Thoracic aorta (tissue), 2 donors: ENCODE measurements around the gene GRAMD4. TPM values are rescaled to one million over a fixed set of nuclear protein-coding genes. Genes with fewer than 3 reads are reported as not detected.

Experiments used
- ATAC-seq: fragments of 150-250 bp; one replicate; pipeline ENCODE4 v1.8.0; 2017; ENCODE audit warnings: low read depth; ENCODE audit not compliant: insufficient number of reproducible peaks, low FRiP score
- DNase-seq: peaks from one replicate; pipeline ENCODE4 v3.0.0-alpha.2; 2020; ENCODE audit warnings: low spot score
- H3K27ac ChIP-seq, 2 donors: fragments of 200-600 bp; sonication (generic); 1 replicate in 1 of 2; 2 replicates in 1 of 2; pipeline ENCODE4 v1.5.1; 2016; ENCODE audit warnings: mild to moderate bottlenecking in 2 of 2, moderate library complexity in 2 of 2
- H3K27me3 ChIP-seq: fragments of 200-600 bp; sonication (generic); replicated peaks from 2 replicates; pipeline ENCODE4 v1.6.0; 2016; ENCODE audit warnings: mild to moderate bottlenecking; ENCODE audit not compliant: insufficient read depth
- H3K36me3 ChIP-seq: fragments of 200-600 bp; sonication (generic); one replicate; pipeline ENCODE4 v1.5.1; 2016
- H3K4me1 ChIP-seq, 2 donors: fragments of 200-600 bp; sonication (generic); 1 replicate in 1 of 2; 2 replicates in 1 of 2; pipeline versions ENCODE4 v1.5.1 to v1.6.0; 2016; ENCODE audit warnings: low read depth in 2 of 2, mild to moderate bottlenecking in 1 of 2; ENCODE audit not compliant: control insufficient read depth in 1 of 2
- H3K4me3 ChIP-seq: fragments of 200-600 bp; sonication (generic); 2 replicates; pipeline ENCODE4 v1.5.1; 2016; ENCODE audit warnings: mild to moderate bottlenecking
- H3K9me3 ChIP-seq: fragments of 200-600 bp; sonication (generic); 2 replicates; pipeline ENCODE4 v1.5.1; 2016
- CTCF ChIP-seq: fragments of 200-600 bp; sonication (generic); IDR thresholded peaks from one replicate; pipeline ENCODE4 v1.5.1; 2019; ENCODE audit warnings: antibody characterized with exemption
- total RNA-seq, 2 donors: library from RNA; depleted of rRNA; stranded (reverse); fragments of >200 nt; gene quantifications; one replicate each; pipeline versions ENCODE4 v1.1.0 to v1.2.3, GENCODE V29; 2016

The GRAMD4 gene
- total RNA-seq, 2 donors from 2014 or later: 16.2 to 56.5 TPM

- Histone ChIP-seq H3K4me1 (peaks cover 11 to 17% of the 10 kb centered on the region in 2 donors), H3K27ac (no peak overlapping the region), H3K27me3 (no peaks in the 10 kb centered on the region), H3K36me3 (peaks cover 44% of the 10 kb centered on the region), H3K4me3 (no peak overlapping the region), H3K9me3 (no peaks in the 10 kb centered on the region)
- DNase-seq (no peak), ATAC-seq (no peak)
- TF ChIP-seq CTCF: no peak
Observed at GRCh38 chr22:46712288-46712687, 92.1 kb downstream of the GRAMD4 start.

GRCh38 chr22:46714550-46714949, 94.4 kb downstream of the GRAMD4 start:
- Histone ChIP-seq H3K36me3 (peaks cover 40% of the 10 kb centered on the region), H3K27me3 (no peaks in the 10 kb centered on the region), H3K27ac (peak overlapping the region; percentile 23 to 53), H3K9me3 (no peaks in the 10 kb centered on the region), H3K4me1 (peaks cover 11 to 17% of the 10 kb centered on the region in 2 donors), H3K4me3 (no peak overlapping the region)
- DNase-seq (no peak), ATAC-seq (no peak)
- no peak for TF ChIP-seq CTCF

GRCh38 chr22:46719921-46720320, 99.7 kb downstream of the GRAMD4 start:
- Histone ChIP-seq H3K4me3 (no peak overlapping the region), H3K27ac (no peak overlapping the region), H3K27me3 (no peaks in the 10 kb centered on the region), H3K36me3 (peaks cover 27% of the 10 kb centered on the region), H3K9me3 (no peaks in the 10 kb centered on the region), H3K4me1 (peaks cover 3% of the 10 kb centered on the region in 2 donors)
- no peak for DNase-seq
- no peak for ATAC-seq
- TF ChIP-seq CTCF: no peak

GRCh38 chr22:46721501-46722085, 101.4 kb downstream of the GRAMD4 start:
- DNase-seq (no peak), ATAC-seq (no peak)
- no peak overlapping the region for H3K27ac ChIP-seq
- no peak for TF ChIP-seq CTCF
- H3K4me1 ChIP-seq: no peaks in the 10 kb centered on the region
- no peaks in the 10 kb centered on the region for H3K9me3 ChIP-seq
- peaks cover 27% of the 10 kb centered on the region for H3K36me3 ChIP-seq
- no peak overlapping the region for H3K4me3 ChIP-seq
- no peaks in the 10 kb centered on the region for H3K27me3 ChIP-seq

- Histone ChIP-seq H3K36me3 (peaks cover 11% of the 10 kb centered on the region), H3K27me3 (no peaks in the 10 kb centered on the region), H3K4me1 (no peaks in the 10 kb centered on the region), H3K9me3 (no peaks in the 10 kb centered on the region), H3K4me3 (no peak overlapping the region), H3K27ac (no peak overlapping the region)
- TF ChIP-seq CTCF: no peak
- ATAC-seq (no peak), DNase-seq (no peak)
Observed at GRCh38 chr22:46723882-46724281, 103.7 kb downstream of the GRAMD4 start.
